NCI-H2107 (cell line): ENCODE measurements around the gene ITPKA.

Source experiments
- DNase-seq: peaks from one replicate; lab custom pipeline; 2025; lab: John Stamatoyannopoulos, UW

ITPKA gene

DNA sequence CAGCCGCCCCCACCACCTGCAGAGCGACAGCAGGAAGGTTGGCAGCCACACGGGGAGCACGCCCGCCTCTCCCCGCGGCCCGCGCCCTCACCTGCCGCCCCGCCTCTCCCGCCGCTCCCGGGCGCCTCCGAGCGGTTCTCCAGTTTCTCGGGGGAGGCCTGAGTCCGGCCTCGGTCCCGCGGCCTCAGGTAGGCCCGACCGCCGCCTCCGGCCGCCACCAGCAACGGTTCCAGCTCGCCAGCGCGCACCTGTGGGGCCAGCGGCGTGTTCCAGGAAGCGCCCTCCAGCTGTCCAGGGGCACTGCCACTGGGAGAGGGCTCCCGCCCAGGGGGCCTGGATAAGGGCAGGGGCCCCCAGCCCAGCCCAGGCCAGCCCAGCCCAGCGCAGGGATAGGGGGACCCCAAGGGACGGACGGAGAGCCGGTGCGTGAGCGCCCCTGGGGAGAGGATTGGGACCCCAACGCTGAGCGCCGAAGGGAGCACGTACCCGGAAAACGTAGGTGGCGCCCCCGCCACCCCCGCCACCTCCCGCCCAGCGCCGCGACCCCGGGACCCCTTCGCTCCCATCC, 17.7 kb downstream of the ITPKA start:
- DNase-seq: no peak

DNA sequence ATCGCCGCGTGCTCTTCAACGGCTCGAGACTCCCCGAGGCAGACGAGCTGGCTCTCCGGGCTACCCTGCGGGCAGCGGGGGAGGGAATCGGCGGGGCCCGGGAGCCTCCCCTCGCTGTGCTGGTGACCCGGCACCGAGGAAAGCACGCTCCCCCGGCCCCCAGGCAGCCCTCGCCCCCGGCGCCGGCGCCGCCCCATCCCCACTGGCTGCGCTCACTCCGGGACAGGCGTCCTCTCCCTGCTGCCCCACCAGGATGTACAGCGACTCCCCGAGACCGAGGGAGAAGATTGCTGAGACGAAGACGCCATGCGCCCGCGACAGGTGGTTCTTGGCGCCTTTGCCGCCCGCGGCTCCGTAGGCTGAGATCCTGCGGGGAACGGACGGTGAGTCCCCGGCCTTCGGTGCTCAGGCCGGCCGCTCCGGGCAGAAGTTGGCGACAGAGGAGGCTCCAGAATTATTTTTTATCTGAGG, 18.3 kb downstream of the ITPKA start:
- DNase-seq: no peak

DNA sequence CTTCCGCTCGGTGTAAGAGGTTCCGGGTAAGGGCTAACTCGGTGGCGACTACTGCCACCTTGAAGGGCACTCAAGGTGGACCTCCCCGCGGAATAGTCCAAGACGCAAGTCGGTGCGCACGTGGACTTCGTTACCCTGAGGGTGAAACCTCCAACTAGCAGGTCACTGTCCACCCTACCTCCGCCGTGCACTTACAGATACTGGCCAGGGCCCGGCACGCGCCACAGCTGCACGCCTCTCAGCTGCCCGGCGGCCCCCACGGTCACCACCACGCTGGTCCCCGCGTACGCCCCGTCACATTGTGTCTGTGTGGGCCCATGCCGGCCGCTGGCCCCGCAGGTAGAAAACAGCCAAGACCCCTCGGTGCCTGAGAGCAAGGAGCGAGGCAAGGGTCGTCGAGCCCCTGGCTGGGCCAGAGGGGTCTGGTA, 18.9 kb downstream of the ITPKA start:
- DNase-seq: no peak

DNA sequence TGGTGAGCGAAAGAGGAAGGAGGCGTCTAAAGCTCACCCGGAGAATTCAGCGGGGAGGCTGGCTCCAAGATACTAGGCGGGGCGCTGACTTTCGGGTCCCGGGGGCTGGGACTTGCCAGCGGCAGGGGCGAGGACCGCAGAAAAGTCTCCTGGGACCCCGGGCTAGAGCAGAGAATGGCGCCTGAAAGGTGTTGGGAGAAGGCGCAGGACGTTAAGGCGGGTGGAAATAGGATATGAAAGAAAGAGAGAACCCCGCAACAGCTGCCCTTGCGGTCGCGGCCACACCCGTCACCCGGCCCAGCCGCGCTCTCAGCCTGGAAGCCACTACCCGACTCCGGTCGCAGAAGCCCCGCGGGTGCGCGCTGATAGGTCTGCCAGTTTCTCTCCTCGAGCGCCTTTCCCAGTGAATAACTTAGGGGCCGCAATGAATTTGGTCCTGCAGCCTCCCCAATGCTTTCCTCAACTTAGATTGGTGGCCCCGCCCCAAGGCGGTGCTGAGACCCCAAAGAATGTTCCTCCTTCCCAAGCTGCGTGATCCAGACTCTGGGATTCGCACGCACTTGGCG, 19.3 kb downstream of the ITPKA start:
- DNase-seq: no peak

DNA sequence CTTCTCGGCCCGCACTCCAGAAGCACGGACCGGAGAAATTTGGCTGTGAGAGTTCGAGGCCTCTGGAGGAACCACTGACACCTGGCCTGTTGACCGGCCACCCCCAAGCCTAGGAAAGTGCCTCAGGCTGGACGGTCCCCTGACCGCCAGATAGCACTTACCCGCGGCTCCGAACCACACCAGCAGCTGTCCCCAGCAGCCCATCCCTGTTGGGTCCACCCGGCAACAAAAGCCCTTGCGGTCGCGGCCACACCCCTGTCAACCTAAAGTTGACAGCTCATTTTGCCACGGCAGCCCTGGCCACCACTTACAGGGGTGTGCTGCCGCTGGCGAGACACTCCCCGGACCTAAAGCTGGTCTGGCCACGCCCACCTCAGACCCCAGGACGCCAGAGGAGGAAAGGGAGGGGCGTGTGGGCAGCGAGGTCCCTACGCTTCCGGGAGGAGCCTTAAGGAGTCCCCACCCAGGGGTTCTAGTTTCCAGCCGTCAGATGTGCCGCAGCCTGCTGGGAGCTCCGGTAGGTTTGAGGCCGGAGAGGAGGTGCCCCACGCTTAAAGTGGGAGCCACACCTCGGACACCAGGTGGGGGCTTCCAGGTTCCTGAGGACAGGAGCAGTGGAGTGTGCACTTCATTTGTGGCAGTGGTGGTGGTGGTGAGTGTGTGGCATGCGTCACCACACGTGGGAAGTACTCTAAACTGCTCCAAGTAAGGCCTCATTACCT, 20.0 kb downstream of the ITPKA start, which contains the start of gene LTK:
Gene LTK, minus strand, starts transcription at position 322 of the 722 bp plus-strand sequence. Its CDS starts 118 bp downstream, at position 204.
- DNase-seq: no peak

DNA sequence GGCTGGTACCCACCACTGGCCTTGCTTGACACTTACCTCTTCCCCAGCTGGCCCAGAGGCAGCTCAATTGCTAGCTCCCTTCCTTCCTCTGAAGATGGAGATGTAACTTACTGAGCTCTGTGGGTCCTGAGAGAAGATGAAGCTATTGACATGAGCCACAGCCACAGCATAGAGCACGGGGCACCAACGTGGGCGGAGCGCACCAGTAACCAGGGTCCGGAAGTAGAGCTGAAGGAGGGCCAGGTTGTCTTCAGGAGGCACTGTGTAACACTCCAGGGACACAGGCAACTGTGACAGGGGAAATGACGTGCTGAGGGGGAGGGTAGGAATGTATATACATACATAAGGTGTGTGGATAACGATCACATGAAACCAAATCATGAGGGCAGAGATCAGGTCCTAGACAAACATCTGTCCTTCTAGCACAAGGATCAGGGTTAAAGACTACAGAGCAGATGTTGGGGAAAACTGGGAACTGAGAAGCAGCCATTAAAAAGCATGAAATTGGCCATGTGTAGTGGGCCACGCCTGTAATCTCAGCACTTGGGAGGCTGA, 24.3 kb downstream of the ITPKA start:
- DNase-seq: no peak

DNA sequence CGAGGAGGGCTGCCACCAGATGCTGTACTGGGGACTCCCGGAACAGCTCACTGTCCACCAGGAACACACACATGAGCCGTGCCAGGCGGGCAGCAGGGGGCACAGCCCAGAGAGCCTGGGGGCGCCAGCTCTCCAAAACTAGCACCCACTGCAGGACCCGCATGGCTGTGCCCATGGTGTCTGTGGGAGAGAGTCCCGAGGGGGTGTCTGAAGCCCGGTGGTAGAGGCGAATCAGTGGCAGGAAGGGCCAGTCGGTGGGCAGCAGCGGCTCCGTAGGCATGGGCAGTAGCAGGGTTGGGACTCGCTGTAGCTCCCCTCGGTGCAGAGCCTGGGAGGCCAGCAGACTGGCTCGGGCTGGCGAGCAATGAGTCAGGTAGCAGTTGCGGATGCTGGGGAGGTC, 27.0 kb downstream of the ITPKA start:
- DNase-seq: no peak

DNA sequence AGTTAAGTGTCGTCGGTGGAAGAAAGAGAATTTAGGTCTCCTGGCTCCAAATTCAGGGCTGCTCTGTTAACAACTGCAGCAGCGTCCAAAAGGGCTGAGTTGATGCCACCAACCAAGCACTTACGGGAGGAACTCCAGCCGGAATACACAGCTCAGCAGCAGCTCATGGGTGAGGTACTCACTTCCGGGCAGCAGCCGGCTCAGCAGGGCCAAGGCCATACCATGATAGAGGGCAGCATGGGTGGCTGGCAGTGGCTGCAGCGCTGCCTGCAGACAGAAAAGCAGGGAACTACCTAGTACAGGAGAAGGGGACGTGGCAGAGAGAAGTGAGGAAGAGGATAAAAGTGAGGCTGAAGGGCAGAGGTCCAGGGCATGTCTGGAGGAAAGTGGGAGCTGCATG, 27.9 kb downstream of the ITPKA start:
- DNase-seq: no peak

DNA sequence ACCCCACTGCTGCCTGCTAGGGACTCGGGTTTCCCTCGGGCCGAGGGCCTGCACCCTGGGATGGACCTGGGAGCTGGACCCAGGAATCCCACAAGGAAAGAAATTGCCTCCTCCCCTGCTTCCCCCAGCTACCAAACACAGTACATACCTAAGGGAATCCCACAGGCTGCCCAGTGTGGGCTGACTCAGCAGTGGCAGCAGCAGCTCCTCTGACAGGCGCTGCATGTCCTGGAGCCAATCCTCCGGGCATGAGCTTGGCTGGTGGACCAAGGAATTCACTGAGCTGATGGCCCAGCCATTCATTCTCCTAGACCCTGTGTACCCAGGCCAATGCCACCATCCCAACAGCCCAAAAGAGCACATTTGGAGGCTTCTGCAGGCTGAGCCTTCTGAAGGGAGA, 29.4 kb downstream of the ITPKA start:
- no peak for DNase-seq

DNA sequence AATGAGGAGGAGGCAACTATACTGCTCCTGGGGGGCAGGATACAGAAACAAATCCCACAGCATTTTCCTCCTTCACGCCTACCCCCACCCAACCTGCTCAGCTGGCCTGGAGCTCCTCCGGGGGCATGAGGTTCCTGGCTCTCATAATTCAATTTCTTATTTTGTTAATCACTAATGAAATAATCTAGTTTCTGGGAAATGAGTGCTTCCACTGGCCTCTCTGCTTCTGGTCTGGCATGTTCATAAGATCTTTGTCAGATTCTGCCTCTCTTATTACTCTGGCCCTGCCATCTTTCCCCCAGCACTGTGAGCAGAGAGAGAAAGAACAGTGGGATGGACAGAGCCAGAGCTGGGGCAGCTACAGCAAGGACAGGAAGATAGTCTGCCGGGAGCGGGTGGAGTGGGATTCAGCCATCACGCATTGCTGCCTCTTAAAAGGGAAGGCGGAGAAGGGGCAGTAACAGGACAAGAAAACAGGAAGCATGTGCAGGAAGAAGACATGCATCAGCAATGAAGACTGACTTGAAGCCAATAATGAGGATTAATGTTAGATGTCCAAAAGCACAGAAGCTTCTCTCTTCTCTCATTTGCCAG, 36.8 kb downstream of the ITPKA start:
- DNase-seq: no peak

DNA sequence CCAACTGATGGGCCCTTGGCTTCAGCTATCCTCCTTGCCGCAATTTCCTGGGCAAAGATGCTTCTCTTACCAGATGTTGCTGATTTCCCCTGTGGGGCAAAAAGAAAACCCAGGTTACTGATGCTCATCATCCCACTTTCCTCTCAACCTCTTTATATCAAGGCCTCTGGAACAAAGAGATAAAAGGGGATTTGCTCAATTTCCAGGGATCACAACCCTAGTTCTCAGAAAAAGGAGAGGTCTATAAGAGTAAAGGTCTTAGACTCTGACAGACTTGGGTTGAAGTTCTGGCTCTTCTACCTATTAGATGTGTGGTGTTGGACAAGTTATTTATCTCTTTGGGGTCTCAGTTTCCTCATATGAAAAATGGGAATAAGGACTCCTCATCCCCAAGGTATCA, 41.9 kb downstream of the ITPKA start:
- DNase-seq: no peak

DNA sequence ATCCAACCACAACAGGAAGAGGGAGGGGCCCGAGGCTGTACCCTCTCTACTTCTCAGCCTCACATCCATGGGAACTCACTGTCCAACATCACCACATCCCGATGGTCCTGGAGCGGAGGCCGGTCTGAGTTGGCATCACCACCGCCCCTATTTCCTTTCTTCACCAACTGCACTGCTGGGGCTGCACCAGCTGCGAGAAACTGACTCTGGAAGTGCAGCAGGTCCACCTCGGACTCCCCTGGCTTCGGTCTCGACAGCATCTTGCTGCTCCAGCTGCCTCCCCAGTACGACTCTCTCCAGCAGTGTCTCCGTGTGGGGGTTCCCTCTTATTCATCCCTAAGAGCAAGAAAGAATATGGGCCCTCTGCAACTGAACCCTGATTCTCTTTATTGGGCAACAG, 43.2 kb downstream of the ITPKA start:
- DNase-seq: no peak

DNA sequence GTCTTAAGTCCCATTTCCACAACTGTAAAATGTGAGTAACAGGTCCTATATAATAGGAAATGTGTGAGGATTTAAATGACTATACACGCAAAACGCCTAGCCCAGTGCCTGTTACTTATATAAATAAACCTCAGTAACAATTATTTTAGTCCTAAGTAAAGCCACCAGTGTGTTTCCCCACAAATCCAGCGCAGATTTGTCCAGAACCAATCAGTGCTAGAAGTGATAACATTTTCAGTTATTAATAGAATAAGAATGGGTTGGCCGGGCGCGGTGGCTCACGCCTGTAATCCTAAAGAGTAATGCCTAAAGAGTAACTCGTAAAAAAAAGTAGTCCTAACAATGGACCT, 49.8 kb downstream of the ITPKA start:
- no peak for DNase-seq

DNA sequence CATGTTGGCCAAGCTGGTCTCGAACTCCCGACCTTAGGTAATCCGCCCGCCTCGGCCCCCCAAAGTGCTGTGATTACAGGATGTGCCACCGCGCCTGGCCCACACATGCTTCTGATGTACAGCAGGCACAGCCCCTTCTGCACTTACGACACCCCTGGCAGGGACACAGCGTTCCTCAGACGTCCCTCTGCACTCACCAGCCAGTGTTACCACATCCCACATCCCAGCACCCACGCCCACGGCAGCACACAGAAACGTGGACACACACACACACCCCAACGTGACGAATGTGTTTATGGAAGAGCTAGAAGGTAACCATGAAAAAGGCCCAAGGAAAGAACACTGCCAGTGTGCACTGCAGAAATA, 51.0 kb downstream of the ITPKA start:
- DNase-seq: no peak

DNA sequence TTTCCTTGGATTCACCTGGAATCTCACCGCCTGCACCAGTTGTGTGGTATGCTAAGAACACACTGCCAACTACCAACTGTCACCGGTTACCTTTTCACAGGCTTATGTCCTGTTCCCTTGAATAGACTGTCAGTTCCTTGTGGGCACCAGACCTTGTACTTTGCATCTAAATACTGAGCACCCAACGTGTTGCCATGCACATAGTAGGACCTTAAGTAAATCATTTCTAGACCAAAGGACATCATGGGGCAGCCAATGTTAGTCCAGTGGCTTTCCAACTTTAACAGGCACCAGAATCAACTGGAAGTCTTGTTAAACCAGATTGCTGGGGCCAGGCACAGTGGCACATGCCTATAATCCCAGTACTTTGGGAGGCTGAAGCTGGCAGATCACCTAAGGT, 51.5 kb downstream of the ITPKA start:
- DNase-seq: no peak

DNA sequence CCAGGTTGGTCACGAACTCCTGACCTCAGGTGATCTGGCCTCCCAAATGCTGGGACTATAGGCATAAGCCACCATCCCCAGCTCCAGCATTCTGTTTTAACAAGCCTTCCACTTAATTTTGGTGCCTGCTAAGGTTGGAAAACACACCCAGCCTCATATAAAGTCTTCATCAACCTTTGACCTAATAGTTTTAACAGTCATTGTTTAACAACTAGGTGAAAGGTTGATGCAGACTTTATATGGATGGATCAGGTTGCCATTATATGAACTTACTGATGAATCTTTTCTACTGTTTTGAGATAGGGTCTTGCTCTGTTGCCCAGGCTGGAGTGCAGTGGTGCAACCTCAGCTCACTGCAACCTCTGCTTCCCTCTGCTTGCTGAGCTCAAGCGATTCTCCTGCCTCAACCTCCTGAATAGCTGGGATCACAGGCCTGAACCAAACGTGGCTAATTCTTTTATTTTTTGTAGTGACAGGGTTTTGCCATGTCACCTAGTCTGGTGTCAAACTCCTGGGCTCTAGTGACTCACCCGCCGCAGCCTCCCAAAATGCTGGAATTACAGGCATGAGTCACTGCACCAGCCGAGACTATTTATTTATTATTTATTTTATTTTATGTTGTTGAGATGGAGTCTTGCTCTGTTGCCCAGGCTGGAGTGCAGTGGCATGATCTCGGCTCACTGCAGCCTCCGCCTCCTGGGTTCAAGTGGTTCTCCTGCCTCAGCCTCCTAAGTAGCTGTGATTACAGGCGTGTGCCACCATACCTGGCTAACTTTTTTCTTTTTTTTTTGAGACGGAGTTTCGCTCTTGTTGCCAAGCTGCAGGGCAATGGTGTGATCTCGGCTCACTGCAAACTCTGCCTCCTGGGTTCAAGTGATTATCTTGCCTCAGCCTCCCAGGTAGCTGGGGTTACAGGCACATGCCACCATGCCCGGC, 53.4 kb downstream of the ITPKA start:
- no peak for DNase-seq

DNA sequence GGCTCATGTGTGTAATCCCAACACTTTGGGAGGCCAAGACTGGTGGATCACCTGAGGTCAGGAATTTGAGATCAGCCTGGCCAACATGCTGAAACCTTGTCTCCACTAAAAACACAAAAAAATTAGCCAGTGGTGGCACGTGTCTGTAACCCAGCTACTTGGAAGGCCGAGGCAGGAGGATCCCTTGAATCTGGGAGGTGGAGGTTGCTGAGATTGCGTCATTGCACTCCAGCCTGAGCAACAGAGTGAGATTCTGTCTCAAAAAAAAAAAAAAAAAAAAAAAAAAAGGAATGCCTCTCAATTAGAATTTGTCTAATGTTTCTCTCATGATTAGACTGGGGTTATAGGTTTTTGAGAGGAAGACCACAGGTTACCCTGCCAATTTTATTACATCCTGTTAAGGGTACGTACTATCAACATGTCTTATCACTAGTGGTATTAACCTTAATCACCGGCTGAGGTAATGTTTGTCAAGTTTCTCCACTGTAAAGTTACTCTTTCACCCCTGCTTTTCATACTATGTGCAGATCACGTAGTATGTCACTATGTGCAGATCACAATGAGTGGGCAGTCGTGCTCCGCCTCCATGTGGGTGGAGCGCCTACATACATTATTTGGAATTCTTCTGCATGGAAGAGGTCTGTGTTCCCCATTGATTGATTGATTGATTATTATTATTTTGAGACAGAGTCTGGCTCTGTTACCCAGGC, 56.5 kb downstream of the ITPKA start:
- DNase-seq: no peak
